Measurements from ENCODE around the gene NSD1.
"Not testable (repeated sequence)": the region's sequence is repeated elsewhere in the genome, so short reads cannot be mapped to it uniquely, and the experiment has no call there.

NSD1 gene

DNA sequence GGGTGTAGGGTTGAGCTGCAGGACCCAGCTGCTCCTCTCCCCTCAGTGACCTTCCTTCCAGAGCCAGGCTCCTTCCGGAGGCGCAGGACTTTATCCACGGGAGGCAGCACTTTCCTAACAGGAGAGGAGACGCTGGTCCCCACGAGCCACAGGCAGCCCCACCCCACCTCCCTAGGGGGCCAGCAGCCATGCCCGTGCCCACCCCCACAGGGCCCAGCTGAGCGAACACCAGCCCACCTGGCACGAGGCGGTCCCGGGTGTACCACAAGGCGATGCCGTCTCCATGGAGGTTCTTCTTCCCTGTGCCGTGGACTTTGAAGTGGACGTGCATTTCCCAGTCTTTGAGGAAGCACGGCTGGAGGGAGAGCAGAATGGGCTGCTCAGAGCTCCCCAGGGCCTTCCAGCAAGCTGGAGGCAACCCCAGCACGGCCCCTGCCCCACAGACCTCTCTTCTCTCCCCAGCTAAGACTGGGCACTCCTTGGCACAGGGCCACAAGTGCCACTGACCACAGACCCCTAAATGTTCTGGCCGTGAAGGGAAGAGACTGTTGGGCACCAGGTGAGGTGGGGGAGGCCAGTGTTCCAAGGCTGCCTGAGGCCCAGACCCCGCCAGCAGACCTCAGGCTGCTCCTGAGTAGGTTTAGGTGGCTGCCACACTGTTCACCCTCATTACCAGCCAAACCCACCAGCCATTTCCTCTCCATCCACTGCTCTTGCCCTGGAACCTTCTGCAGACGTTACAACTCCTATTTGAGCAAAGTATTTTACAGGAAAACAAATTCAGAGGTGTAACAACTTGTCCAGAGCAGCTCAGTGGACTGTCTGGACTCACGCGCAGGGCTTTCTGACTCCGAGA, 204.9 kb downstream of the NSD1 start:
- no peaks in the 10 kb centered on the region for H3K27me3 ChIP-seq (replicated peaks; ENCODE audit: control insufficient read depth, insufficient read depth, low read length)
- no peaks in the 10 kb centered on the region for H3K4me1 ChIP-seq (ENCODE audit: control insufficient read depth, insufficient read depth, low read length)
- no peak overlapping the region for H3K9ac ChIP-seq (ENCODE audit: low read length)
- H3K9me3 ChIP-seq (ENCODE audit: control insufficient read depth, low read length) = no peaks in the 10 kb centered on the region
- H3K4me3 ChIP-seq (ENCODE audit: low read length) = no peak overlapping the region
- peaks cover 76% of the 10 kb centered on the region for H3K36me3 ChIP-seq (ENCODE audit: control insufficient read depth, insufficient read depth, low read length, severe bottlenecking)
- DNase-seq (ENCODE audit: low read depth) = no peak

DNA sequence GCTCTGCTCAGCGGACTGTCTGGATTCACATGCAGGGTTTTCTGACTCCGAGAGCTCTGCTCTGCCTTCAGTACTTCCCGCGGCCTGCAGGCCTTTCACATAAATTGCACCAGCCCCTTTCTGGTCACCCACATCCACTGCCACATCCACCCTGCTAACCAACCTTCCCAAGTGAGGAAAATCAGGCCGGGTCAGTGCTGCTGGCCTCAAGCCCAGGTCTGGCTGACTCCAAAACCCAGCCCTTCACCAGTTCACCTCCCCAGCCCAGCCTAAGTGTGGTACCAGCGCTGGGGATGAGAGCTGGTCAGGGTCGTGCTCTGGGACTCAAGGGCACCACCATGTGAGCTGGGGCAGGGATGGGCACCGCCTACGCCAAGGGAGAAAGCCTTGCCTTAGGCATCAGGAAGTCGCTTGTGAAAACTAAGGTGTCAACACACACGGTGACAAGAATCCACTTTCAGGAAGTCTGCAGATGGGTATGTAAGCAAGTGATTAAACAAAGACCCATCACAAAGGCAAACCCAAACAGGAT, 205.6 kb downstream of the NSD1 start:
- Histone ChIP-seq H3K9ac (ENCODE audit: low read length) (no peak overlapping the region), H3K36me3 (ENCODE audit: control insufficient read depth, insufficient read depth, low read length, severe bottlenecking) (peaks cover 70% of the 10 kb centered on the region), H3K4me1 (ENCODE audit: control insufficient read depth, insufficient read depth, low read length) (no peaks in the 10 kb centered on the region), H3K27me3 (replicated peaks; ENCODE audit: control insufficient read depth, insufficient read depth, low read length) (no peaks in the 10 kb centered on the region), H3K9me3 (ENCODE audit: control insufficient read depth, low read length) (no peaks in the 10 kb centered on the region), H3K4me3 (ENCODE audit: low read length) (no peak overlapping the region)
- DNase-seq (ENCODE audit: low read depth) = no peak

DNA sequence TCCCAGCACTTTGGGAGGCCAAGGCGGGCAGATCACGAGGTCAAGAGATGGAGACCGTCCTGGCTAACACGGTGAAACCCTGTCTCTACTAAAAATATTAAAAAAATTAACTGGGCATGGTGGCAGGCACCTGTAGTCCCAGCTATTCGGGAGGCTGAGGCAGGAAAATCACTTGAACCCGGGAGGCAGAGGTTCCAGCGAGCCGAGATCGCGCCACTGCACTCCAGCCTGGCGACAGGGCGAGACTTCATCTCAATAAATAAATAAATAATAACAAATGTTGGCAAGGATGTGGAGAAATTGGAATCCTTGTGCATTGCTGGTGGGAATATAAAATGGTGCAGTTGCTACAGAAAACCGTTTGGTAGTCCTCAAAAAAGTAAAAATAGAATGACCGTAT, 209.4 kb downstream of the NSD1 start:
- H3K9ac ChIP-seq (ENCODE audit: low read length); H3K27me3 ChIP-seq (replicated peaks; ENCODE audit: control insufficient read depth, insufficient read depth, low read length); DNase-seq (ENCODE audit: low read depth); H3K4me1 ChIP-seq (ENCODE audit: control insufficient read depth, insufficient read depth, low read length); H3K9me3 ChIP-seq (ENCODE audit: control insufficient read depth, low read length); H3K4me3 ChIP-seq (ENCODE audit: low read length): not testable (repeated sequence)
- peaks cover 42% of the 10 kb centered on the region for H3K36me3 ChIP-seq (ENCODE audit: control insufficient read depth, insufficient read depth, low read length, severe bottlenecking)

DNA sequence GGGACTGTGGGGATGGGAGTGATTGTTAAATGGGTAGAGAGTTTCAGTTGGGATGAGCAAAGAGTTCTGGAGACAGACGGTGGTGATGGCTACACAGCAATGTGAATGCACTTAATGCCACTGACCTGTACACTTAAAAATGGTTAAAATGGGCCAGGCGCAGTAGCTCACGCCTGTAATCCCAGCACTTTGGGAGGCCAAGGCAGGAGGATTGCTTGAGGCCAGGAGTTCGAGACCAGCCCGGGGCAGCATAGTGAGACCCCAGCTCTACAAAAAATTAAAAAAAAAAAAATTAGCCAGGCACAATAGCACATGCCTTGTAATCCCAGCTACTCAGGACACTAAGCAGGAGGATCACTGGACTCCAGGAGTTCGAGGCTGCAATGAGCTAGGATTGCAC, 210.2 kb downstream of the NSD1 start:
- Histone ChIP-seq H3K9ac (ENCODE audit: low read length) (no peak overlapping the region), H3K9me3 (ENCODE audit: control insufficient read depth, low read length) (no peaks in the 10 kb centered on the region), H3K4me1 (ENCODE audit: control insufficient read depth, insufficient read depth, low read length) (no peaks in the 10 kb centered on the region), H3K36me3 (ENCODE audit: control insufficient read depth, insufficient read depth, low read length, severe bottlenecking) (peaks cover 37% of the 10 kb centered on the region), H3K27me3 (replicated peaks; ENCODE audit: control insufficient read depth, insufficient read depth, low read length) (no peaks in the 10 kb centered on the region), H3K4me3 (ENCODE audit: low read length) (no peak overlapping the region)
- no peak for DNase-seq (ENCODE audit: low read depth)

DNA sequence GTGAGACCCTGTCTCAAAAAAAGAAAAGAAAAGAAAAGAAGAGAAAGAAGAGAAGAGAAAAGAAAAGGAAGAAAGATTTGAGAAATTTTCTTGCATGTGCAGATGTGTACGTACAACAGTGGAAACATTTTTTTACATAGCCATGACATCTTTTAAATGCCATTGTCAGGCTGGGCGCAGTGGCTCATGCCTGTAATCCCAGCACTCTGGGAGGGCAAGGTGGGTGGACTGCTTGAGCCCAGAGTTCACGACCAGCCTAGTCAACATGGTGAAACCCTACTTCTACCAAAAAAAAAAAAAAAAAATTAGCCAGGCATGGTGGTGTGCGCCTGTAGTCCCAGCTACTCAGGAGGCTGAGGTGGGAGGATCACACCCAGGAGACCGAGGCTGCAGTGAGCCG, 211.3 kb downstream of the NSD1 start:
- H3K9me3 ChIP-seq (ENCODE audit: control insufficient read depth, low read length) = no peaks in the 10 kb centered on the region
- no peak for DNase-seq (ENCODE audit: low read depth)
- H3K4me3 ChIP-seq (ENCODE audit: low read length) = no peak overlapping the region
- peaks cover 25% of the 10 kb centered on the region for H3K36me3 ChIP-seq (ENCODE audit: control insufficient read depth, insufficient read depth, low read length, severe bottlenecking)
- peaks cover 11% of the 10 kb centered on the region for H3K4me1 ChIP-seq (ENCODE audit: control insufficient read depth, insufficient read depth, low read length)
- no peaks in the 10 kb centered on the region for H3K27me3 ChIP-seq (replicated peaks; ENCODE audit: control insufficient read depth, insufficient read depth, low read length)
- H3K9ac ChIP-seq (ENCODE audit: low read length) = no peak overlapping the region

DNA sequence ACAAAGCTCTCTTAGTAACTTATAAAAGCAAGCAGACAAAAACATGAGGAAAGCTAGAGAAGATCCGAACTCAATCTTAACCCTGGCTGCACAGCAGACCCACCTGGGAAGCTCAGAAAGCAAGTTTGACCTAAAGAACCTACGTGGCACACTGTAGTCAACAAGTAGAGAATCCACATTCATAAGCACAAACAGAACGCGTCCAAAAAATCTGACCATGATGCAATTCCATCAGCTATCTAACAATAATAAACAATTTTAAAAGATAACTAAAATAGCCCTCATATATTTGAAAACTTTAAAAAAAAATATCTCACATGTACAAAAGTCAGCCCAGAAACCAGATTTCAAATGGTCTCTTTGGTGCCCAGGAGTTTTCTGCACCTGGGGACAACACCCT, 213.2 kb downstream of the NSD1 start:
- no peak overlapping the region for H3K9ac ChIP-seq (ENCODE audit: low read length)

DNA sequence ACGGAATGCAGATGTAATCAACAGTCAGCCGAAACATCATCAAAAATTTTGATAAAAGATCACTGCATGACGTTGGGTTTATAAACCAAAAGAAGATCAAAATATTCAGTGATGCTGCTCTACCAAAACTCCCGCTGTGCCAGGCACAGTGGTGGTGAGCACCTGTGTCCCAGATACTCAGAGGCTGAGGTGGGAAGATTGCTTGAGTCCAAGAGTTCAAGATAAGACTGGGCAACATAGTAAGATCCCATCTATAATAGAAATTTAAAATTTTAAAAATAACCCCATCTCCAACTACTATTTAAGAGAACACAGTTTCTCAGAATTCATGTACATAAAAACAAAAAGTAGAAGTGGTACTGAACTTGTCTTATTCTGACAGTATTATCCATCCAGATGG, 214.1 kb downstream of the NSD1 start:
- no peak overlapping the region for H3K9ac ChIP-seq (ENCODE audit: low read length)
- H3K36me3 ChIP-seq (ENCODE audit: control insufficient read depth, insufficient read depth, low read length, severe bottlenecking) = peaks cover 15% of the 10 kb centered on the region

More for the DNA sequence above, 213.2 kb downstream of the NSD1 start:
- H3K27me3 ChIP-seq (replicated peaks; ENCODE audit: control insufficient read depth, insufficient read depth, low read length) = no peaks in the 10 kb centered on the region
- H3K4me3 ChIP-seq (ENCODE audit: low read length) = no peak overlapping the region
- H3K36me3 ChIP-seq (ENCODE audit: control insufficient read depth, insufficient read depth, low read length, severe bottlenecking) = peaks cover 18% of the 10 kb centered on the region
- H3K9me3 ChIP-seq (ENCODE audit: control insufficient read depth, low read length) = no peaks in the 10 kb centered on the region
- DNase-seq (ENCODE audit: low read depth) = no peak
- H3K4me1 ChIP-seq (ENCODE audit: control insufficient read depth, insufficient read depth, low read length) = peaks cover 21% of the 10 kb centered on the region

DNA sequence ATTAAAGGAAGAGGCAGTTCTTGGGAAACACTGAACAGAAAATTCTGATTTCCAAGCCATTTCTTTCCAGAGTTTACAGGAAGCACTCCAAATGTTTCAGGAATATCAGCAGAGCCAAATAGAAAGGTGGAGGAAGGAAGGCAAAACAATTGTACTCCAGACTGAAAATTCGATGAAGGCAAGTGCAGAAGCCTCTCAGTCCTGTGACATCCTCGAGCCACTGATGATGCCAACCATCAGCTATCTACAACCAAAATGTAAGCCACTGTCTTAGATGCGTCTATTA, 215.7 kb downstream of the NSD1 start:
- Histone ChIP-seq H3K4me1 (ENCODE audit: control insufficient read depth, insufficient read depth, low read length) (peaks cover 25% of the 10 kb centered on the region), H3K9me3 (ENCODE audit: control insufficient read depth, low read length) (no peaks in the 10 kb centered on the region), H3K9ac (ENCODE audit: low read length) (no peak overlapping the region), H3K36me3 (ENCODE audit: control insufficient read depth, insufficient read depth, low read length, severe bottlenecking) (peaks cover 10% of the 10 kb centered on the region), H3K27me3 (replicated peaks; ENCODE audit: control insufficient read depth, insufficient read depth, low read length) (no peaks in the 10 kb centered on the region), H3K4me3 (ENCODE audit: low read length) (no peak overlapping the region)
- no peak for DNase-seq (ENCODE audit: low read depth)

More for the DNA sequence above, 214.1 kb downstream of the NSD1 start:
- Histone ChIP-seq H3K4me1 (ENCODE audit: control insufficient read depth, insufficient read depth, low read length) (peaks cover 25% of the 10 kb centered on the region), H3K9me3 (ENCODE audit: control insufficient read depth, low read length) (no peaks in the 10 kb centered on the region), H3K27me3 (replicated peaks; ENCODE audit: control insufficient read depth, insufficient read depth, low read length) (no peaks in the 10 kb centered on the region), H3K4me3 (ENCODE audit: low read length) (no peak overlapping the region)
- DNase-seq (ENCODE audit: low read depth) = no peak

DNA sequence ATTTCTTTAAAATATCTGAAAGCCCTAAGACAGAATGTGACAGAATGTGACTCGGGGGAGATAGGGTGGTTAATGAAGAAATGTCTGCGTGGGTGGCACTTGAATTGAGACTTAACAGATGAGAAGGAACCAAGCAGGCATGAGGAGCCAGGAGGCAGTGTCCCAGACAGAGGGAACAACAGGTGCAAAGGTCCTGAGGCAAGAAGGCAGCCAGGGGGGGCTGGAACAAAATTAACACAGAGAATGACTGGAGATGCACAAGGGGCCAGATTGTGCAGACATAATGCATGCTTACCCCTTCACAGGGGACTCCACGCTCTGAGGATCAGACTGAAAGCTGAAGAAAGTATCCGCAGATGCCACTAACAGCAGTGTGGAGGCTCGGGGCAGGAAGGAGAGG, 216.2 kb downstream of the NSD1 start:
- peak overlapping the region; percentile 94 for H3K4me3 ChIP-seq (ENCODE audit: low read length)
- H3K9ac ChIP-seq (ENCODE audit: low read length) = no peak overlapping the region
- peaks cover 10% of the 10 kb centered on the region for H3K36me3 ChIP-seq (ENCODE audit: control insufficient read depth, insufficient read depth, low read length, severe bottlenecking)
- no peak for DNase-seq (ENCODE audit: low read depth)
- H3K4me1 ChIP-seq (ENCODE audit: control insufficient read depth, insufficient read depth, low read length) = peaks cover 25% of the 10 kb centered on the region
- H3K9me3 ChIP-seq (ENCODE audit: control insufficient read depth, low read length) = no peaks in the 10 kb centered on the region
- peaks cover 2% of the 10 kb centered on the region for H3K27me3 ChIP-seq (replicated peaks; ENCODE audit: control insufficient read depth, insufficient read depth, low read length)

Measured in adipocyte (in vitro differentiated cells).